GM21367 (cell line): ENCODE data around the gene ZFYVE26.

Source experiments
- ATAC-seq: cut with Tn5 transposase; IDR thresholded peaks from one replicate; pipeline ENCODE4 v1.9.1; 2021; ENCODE audit not compliant: unreplicated experiment

Gene ZFYVE26

DNA sequence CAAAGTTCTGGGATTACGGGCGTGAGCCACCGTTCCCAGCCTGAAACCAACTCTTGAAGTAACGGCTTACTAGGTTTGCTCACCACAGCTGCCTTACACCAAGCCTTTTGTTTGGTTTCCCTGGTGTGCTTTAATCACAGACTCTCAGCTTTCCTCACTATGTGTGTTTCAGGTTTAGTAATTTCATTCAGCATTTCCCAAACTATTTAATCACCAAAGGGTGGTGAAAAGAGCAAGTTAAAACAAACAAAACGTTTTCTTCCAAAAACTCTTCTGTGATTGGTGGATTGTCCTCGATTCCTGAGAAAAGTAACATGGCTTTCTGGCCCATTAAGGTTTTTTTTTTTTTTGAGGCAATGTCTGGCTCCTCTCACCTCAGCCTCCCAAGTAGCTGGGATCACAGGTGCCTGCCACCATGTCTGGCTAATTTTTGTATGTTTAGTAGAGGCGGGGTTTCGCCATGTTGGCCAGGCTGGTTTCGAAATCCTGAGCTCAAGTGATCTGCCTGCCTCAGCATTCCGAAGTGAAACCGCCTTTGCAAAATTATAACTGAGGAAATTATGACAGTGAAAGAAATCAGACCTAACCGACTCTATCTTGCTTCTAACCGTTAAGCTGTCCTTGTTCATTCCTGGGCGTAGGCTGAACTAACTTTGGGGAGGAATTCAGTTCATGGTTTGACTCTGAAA is 1.5 kb upstream of the ZFYVE26 start:
- ATAC-seq, result no peak

DNA sequence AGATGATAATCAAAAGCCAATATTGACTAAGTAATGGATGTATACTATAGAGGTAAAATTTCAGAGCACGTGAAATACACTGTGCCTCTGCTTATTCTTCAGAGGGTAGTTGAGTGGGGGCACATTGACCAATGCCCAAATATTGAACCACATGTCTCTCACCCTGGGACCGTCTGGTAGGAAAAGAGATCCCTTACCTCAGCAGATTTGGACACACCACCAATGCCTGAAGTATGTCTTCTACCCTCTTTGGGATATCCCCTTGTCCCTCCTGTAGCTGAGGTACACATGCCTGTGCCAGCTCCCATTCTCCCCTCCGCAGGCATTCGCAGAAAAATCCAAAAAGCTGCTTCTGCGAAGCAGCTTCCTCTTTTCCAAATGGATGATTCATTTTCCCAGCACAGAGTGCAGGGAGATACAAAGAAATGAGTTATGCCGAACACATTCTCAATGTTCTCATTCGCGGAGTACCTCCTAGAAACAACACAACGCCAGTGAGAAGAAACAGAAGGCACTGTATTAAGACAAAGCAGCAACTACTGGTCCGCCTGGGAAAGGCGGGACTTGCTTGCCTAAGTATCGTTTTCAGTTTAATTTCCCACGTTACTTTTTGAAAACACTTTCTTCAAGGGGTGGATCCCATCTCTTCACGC is 691 bp downstream of the ZFYVE26 start:
- no peak for ATAC-seq

DNA sequence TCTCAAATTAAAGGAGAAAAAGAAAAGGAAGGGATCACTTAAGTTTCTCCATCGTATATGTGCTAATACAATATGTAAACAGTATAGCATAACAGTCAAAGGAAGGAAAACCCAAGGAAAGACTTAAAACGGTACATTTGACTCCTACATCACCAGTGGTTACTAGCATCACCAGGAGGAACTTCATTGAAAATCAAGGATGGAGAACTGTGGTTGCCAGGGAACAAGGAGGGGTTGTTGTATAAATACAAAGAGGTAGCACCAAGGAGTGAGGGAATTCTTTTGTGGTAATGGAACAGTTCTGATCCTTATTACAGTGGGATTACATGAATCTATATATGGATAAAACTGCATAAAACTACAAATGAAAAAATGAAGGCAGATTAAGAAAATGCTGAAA is 1.6 kb downstream of the ZFYVE26 start:
- ATAC-seq, result no peak

DNA sequence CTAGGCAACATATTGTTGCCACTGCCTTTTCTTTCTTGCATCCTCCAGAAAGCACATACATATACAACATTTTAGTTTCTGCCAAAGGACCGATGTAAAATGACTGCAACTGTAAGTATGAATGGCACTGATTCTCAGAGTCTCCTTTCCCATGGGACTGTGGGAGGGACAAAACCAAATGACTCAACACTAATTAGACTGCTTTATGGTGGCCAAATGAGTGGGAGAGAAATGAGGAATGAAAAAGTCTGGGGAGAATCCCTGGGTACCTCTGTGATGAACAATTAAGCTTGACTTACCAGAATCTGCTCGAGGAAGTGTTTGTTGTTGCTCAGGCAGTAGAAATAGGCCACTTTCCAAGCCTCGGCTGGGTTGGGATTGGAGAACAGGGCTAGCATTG is 10.1 kb downstream of the ZFYVE26 start:
- ATAC-seq, result no peak

DNA sequence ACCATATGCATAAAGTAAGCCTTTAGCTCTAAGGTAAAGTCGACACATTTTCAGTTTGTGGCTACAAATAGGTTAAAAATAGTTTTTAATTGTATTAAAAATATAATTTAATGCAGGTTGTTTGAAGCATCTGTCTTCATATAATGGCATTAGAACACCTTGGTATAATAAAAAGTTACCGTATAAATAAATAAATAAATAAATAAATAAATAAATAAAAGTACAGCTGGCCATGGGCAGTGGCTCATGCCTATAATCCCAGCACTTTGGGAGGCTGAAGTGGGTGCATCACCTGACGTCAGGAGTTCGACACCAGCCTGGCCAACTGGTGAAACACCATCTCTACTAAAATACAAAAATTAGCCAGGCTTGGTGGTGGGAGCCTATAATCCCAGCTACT is 15.6 kb downstream of the ZFYVE26 start:
- ATAC-seq, result no peak

DNA sequence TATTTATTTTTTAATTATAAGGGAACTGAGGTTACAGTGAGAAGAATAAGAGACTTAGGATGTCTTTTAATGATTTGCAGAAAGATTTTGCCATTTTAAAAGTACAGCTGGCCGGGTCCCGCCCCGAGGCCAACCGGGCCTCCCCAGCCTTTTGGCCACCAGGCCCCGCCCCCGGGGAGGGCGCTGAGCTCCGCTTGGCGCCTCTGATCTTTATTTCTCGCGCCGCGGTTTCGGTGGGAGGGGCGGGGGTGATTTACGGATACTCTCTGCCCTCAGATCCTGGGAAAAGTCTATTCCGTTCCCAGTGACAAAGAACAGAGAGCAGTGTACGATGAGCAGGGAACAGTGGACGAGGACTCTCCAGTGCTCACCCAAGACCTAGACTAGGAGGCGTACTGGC is 17.7 kb downstream of the ZFYVE26 start:
- no peak for ATAC-seq

DNA sequence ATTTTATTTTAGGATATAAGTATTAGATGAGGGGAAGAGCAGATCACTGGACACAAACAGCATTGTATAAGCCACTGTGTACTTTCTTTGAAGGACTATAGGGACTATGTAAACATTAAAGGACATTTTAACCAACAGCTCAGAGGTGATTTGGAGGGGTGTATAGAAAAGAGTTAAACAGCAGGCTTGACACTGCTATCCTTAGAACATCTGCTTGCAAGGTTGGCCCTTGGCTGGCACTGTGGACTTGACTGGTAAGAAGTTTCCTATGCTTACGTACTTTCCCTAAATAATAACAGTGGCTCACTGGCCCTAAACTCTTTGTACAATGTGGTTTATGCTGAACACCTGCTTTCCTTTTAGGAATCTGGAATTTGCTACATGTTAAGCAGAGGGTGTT is 28.7 kb downstream of the ZFYVE26 start:
- ATAC-seq, result no peak

DNA sequence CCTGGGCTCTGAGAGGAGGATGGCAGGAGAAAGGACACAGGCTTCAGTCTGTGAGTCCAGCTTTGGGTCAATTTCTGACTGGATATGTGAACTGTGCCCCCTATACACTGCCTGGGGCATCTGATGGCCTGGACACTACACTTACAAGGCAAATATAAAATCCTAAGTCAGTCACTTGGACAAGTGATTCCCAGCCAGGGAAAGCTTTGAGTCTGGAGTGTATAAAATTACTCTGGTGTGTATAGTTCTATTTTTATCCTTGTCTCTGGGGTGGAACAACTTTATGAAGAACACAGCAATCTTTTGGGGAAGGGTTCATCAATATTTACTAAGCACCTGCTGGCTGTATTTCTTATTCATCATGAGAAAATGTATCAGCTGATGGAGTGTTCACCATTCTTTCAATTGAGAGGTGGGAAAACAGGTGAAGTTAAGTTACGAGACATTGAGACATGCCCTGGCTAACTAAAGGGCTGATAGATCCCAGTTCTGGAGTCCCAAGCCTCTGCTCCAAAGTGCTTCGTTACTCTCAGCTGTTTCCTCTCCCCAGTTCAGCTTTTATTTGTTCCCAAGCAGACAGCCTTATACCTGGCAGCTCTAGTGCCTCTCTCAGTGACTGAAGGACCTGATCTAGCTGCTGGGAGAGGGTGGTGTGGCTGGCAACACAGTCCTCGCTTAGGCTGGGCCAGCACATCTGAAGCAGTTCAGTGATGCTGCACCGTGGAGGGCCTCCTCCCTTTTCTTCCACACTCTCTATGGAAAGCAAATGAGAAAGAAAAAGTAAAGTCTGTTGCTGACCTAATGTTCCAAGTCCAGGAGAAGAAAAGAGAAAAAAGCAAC is 30.9 kb downstream of the ZFYVE26 start:
- no peak for ATAC-seq

DNA sequence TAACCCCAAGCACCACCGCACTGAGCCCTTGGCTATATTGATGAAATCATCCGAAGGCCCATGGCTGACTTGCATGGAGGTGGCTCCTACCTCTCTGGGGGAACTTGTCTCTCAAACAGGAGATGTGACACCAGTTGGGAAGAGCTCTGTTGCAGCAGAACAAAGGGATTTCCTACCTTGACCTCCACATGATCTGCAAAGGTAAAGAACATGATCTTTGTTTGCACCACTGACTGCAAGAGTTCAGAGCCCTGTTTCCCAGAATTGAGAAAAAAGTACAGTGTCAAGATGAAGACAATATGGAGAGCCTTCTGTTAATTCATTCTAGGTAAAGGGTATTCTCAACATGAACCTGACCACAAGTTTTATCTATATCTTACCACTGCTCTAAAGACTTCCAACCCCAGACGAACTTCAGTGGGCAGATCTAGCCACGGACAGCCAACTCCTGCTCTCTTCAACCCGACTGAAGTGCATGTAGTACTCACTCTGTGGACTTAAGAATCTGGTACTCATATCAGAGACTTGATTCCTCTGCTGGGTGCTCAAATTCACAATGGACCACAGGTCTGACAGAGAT is 32.1 kb downstream of the ZFYVE26 start:
- no peak for ATAC-seq

DNA sequence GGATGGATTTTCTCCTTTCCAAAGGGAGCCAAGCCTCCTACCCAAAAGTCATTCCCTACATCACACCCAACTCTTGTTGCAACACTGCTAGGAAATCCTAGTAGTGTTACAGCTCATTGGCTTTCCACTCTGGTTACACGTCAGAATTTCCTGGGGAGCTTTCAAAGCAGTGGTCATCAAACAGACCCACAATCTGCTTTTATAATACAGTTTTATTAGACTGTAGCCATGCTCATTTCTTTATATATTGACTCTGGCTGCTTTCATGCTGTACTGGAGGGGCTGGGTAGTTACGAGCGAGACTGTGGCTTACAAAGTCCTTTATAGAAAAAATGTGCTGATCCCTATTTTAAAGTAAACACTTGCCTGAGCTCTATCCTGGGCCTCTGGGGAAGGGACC is 34.3 kb downstream of the ZFYVE26 start:
- ATAC-seq, result no peak

DNA sequence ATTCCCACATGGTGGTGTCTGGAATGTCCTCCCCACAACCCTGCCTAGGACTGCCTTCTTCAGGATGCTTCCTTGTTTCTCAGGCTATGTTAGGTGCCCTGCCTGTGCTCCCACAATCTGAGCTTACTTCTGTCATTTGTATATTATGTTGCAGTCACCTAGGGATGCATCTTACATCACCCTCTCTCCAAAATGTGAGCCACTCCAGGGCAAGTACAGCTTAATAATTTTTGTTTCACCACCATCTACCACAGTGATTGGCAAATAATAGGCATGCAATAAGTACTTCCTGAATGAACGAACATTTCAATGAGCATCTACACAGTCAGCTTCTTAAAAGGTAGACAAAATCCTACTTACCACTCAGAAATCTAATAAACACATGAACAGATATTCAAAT is 37.6 kb downstream of the ZFYVE26 start:
- ATAC-seq, result no peak

DNA sequence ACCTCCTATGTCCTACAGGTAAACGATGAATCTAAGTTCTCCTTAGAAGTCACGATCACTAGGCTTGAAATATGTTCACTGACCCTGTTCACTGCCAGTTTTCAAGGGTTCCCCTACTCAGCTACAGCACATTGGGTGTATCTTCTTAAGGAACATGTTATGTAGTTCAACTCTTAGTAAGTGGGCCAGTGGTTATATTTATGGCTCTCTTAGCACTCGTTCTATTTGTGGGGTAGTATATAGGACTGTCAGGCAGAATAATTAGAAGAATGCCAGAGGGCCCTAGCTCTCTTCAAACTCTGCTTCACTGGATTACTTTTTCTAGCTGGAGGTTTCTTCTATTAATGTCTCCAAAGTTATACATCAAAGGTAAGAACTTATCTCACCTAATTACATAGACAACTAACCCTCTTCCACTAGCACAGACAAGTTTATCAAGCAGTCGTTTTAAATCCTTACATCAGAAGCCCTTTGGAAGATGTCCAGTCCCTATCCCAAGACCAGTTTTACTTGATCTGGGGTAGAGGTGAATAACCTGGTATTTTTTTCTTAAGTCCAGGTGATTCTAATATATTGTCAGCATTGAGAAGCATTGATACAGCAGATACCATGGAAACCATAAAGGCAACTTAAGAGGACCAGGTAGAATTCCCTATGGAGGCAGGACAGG is 39.6 kb downstream of the ZFYVE26 start:
- ATAC-seq, result no peak

DNA sequence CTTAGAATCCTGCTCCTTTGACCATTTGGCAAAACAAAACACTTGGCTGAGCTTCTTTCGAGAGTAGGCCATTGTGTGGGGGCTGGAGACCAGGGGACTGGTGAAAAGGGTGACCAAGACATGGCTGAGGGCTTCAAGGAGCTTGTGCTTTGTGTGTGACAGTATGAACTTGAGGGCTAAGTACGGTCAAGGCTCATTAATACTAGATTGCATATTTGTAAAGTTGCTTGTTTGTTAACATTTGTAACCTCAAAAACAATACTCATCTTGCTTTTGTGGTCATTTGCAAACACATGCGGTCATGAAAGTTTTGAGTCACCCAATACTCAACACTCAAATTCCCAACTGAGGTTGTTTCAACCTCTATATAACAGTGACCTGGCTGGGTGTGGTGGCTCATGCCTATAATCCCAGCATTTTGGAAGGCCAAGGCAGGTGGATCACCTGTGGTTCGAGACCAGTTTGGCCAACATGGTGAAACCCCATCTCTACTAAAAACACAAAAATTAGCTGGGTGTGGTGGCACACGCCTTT is 42.5 kb downstream of the ZFYVE26 start:
- ATAC-seq, result no peak

DNA sequence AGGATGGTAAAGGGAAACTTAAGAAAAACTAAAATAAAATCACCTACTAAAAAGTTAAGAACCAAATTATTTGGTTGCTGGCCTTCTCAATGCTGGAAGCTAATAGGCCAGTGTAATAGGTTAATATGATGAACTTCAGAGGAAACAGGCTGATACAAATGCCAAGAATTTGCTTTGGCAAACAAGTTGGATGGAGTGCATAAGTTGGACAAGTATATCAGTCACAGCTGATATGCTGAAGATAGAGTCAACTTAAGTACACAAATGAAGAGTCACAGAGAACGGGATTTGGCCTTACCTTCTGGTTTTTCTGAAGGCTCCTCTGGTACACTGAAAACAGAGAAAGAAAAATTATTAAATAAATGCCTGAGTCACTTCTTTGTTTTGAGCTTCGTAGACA is 48.2 kb downstream of the ZFYVE26 start:
- ATAC-seq, result no peak

DNA sequence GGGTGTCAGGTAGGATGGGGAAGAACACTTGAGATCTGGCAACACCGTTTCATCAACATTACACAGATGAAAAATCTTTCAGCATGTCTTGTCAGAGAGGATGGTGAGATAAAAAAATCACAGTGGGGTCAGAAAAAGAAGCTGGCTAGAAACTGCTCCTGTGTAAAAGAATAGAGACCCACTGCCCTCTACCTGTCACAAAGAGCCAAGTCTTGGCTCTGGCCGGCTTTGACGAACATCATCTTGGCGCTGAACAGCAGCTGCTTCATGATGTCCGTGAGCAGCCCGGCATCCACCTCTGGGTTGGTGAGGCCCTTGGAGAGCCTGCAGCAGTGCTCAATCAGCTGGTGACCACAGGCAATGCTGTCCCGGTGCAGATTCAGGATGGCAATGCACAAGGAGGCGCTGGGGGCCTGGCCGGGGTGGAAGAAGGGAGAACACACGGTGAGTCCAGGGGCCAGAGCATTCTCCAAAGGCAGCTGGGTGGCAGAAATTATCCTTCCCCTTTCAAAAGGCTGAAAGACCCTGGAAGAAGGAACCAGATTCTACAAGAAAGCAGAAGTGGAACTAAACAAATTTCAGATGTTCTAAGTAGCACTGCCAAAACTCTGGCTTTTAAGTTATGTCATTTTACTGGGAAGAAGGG is 50.2 kb downstream of the ZFYVE26 start:
- no peak for ATAC-seq

DNA sequence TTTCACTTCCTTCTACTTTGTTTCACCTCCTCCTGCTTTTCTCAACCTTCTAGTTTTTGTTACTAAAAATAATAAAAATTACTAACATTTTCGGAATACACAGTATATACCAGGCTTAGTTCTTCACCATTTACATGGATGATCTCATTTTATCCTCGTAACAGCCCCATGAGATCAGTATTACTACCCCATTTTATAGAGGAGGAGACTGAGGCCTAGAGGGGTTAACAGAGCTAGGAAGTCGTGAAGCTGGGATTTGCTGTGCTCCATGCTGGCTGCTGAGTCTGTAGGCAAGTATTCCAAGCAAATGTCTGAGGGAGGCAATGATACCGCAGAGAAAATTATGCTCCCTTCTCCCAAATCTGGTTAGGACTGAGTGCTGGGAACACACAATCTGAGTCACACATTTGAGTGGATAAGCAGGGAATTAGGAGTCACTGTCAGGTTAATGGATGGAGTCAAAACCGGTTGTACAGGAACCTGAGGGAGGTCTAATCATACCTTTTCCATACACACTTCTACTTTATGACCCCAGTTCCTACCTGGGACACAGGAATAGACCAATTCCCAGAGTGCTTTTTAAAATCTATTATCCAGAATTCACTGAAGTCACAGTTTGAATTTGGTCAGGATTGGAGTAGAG is 51.1 kb downstream of the ZFYVE26 start:
- no peak for ATAC-seq

DNA sequence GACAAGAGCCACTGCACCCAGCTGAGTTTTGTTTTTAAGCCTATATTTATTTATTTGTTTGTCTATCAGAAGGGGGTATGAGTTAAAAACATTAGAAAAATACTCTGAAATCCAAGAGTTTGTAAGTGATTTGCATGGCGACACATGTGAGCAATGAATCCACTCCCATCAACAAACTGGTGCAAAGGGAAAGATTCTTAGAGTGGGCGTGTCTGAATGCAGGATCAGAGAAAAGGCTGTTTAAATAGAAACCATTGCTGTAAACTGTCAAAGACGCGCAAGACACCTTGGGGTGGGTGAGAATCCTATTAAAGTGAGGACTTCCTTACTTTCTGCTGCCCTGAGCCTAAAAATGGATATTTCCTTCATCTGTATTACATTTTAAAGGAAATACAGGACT is 51.9 kb downstream of the ZFYVE26 start:
- ATAC-seq, result no peak

DNA sequence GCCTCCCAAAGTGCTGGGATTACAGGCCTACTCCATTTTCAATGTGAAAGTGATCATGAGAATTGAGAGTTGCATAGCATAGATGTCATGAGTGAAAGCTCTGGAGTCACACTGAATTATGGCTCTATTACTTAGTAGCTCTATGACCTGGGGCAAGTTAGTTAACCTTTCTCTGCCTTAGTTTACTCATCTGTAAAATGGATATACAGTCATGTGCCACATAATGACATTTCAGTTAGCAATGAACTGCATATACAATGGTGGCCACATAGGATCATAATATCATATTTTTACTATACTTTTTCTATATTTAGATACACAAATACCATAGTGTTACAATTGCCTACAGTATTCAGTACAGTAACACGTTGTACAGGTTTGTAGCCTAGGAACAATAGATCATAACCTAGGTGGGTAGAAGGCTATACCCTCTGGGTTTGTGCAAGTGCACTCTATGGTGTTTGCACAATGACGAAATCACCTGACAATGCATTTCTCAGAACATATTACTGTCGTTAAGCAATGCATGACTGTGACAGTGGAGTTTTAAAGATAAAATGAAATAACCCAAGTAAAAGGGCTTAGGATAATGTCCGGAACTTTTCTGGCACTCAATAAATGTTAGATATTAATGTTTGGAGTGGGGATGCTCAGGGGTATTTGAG is 53.1 kb downstream of the ZFYVE26 start:
- no peak for ATAC-seq

DNA sequence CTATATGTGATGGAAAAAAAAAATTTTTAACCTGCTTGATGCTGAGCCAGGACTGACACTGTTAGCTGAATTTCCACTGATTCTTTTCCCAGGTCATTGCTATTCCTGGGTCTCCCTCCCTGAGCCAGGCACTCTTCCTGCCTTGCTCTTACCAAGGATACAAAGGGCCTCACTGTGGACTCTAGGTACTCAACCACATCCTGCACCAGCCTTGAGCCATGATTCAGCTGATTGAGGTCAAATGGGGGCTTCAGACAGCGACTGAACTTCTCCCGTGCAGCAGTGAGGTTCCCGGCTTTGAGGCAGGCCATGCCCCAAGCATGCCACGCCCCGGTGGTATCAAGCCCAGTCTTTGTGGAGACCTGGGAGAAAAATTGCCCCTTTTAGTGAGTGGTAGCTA is 54.3 kb downstream of the ZFYVE26 start:
- no peak for ATAC-seq
